Thymus (tissue), 11 donors: Measurements from ENCODE around the gene FRMD4A. TPM values are rescaled to one million over a fixed set of nuclear protein-coding genes. Genes with fewer than 3 reads are reported as not detected.
"Not testable (repeated sequence)": the region's sequence is repeated elsewhere in the genome, so short reads cannot be mapped to it uniquely, and the experiment has no call there.

Source experiments
- DNase-seq, 9 donors: peaks; one replicate each; pipeline ENCODE4 v3.0.0-alpha.2; 2013; ENCODE audit warnings: low spot score in 9 of 9, low read depth in 6 of 9, missing footprints in 1 of 9
- H3K27ac ChIP-seq, 2 donors: one replicate each; pipeline ENCODE4 v1.5.1; 2013; ENCODE audit warnings: control low read depth in 1 of 2, low read depth in 1 of 2, low read length in 1 of 2, mild to moderate bottlenecking in 1 of 2, moderate library complexity in 1 of 2
- H3K27me3 ChIP-seq, 2 donors: one replicate each; pipeline ENCODE4 v1.5.1; 2013; ENCODE audit warnings: low read length in 1 of 2; ENCODE audit not compliant: control insufficient read depth in 2 of 2, insufficient read depth in 1 of 2
- H3K36me3 ChIP-seq, 2 donors: one replicate each; pipeline ENCODE4 v1.5.1; 2013; ENCODE audit warnings: low read length in 1 of 2, mild to moderate bottlenecking in 1 of 2, moderate library complexity in 1 of 2; ENCODE audit not compliant: control insufficient read depth in 2 of 2, insufficient read depth in 2 of 2
- H3K4me1 ChIP-seq, 2 donors: one replicate each; pipeline ENCODE4 v1.5.1; 2013; ENCODE audit warnings: low read length in 2 of 2; ENCODE audit not compliant: control insufficient read depth in 2 of 2, insufficient read depth in 2 of 2
- H3K4me3 ChIP-seq, 2 donors: one replicate each; pipeline ENCODE4 v1.5.1; 2013; ENCODE audit warnings: low read length in 2 of 2, control low read depth in 1 of 2, mild to moderate bottlenecking in 1 of 2
- H3K9me3 ChIP-seq, 2 donors: one replicate each; pipeline ENCODE4 v1.5.1; 2013; ENCODE audit warnings: low read length in 1 of 2, mild to moderate bottlenecking in 1 of 2; ENCODE audit not compliant: control insufficient read depth in 2 of 2, insufficient read depth in 1 of 2
- WGBS: extraction: QIAGEN DNeasy Blood & Tissue Kit; methylation state at CpG from one replicate; pipeline ENCODE4 v1.1.7; 2013; 5-methylcytosine and 5-hydroxymethylcytosine counted together
- polyA plus RNA-seq: library from polyadenylated mRNA; stranded (reverse); fragments of 200-250 nt; gene quantifications from one replicate; pipeline ENCODE4 v1.2.3, GENCODE V29; 2013
- total RNA-seq: library from RNA; stranded (reverse); fragments of 120-200 nt; gene quantifications from one replicate; pipeline ENCODE4 v1.2.4, GENCODE V29; 2013
- donor health status: healthy.

The FRMD4A gene
- total and polyA plus RNA-seq, 2 donors, result 13.3 to 16.2 TPM

DNA sequence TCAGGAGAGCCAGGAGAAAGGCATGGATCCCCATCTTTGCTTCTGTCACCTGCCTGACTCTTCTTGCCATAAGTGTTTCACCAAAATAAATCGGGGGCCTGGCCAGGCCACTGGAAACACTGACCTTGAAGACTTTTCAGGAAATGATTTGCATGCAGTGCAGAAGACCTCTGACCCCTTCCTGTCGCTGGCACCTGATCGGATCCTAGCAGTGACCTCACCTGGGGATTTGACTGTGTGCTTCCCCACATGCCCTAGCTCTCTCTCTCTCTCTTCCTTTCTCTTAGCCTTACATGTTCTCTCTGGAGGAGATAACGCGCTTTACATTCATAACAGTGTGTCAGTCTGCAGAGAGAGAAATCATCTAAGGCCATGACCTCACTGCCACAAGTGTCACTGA is 500.9 kb downstream of the FRMD4A start:
- peaks cover 0 to 16% of the 10 kb centered on the region in 2 donors for H3K4me1 ChIP-seq
- no peaks in the 10 kb centered on the region for H3K9me3 ChIP-seq
- no peaks in the 10 kb centered on the region for H3K36me3 ChIP-seq
- DNase-seq, result no peak
- 96% methylated on average over 5 of the region's 5 CpGs for WGBS
- H3K27me3 ChIP-seq, result peaks cover 0 to 4% of the 10 kb centered on the region in 2 donors
- no peak overlapping the region for H3K4me3 ChIP-seq
- no peak overlapping the region for H3K27ac ChIP-seq

DNA sequence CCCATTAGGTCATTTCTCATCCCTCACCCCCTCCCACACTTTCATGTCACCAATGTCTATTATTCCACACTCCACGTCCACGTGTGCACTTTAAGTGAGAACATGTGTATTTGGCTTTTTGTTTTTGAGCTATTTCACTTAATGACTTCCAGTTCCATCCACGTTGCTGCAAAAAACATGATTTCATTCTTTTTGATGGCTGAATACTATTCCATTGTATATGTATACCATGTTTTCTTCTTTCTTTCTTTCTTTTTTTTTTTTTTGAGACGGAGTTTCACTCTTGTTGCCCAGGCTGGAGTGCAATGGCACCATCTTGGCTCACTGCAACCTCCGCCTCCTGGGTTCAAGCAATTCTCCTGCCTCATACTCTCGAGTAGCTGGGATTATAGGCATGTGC is 502.4 kb downstream of the FRMD4A start:
- H3K9me3 ChIP-seq, H3K4me3 ChIP-seq, H3K27ac ChIP-seq, H3K27me3 ChIP-seq, DNase-seq, H3K36me3 ChIP-seq: not testable (repeated sequence)
- peaks cover 0 to 12% of the 10 kb centered on the region in 2 donors for H3K4me1 ChIP-seq
- WGBS, result 80% methylated on average over 6 of the region's 6 CpGs

DNA sequence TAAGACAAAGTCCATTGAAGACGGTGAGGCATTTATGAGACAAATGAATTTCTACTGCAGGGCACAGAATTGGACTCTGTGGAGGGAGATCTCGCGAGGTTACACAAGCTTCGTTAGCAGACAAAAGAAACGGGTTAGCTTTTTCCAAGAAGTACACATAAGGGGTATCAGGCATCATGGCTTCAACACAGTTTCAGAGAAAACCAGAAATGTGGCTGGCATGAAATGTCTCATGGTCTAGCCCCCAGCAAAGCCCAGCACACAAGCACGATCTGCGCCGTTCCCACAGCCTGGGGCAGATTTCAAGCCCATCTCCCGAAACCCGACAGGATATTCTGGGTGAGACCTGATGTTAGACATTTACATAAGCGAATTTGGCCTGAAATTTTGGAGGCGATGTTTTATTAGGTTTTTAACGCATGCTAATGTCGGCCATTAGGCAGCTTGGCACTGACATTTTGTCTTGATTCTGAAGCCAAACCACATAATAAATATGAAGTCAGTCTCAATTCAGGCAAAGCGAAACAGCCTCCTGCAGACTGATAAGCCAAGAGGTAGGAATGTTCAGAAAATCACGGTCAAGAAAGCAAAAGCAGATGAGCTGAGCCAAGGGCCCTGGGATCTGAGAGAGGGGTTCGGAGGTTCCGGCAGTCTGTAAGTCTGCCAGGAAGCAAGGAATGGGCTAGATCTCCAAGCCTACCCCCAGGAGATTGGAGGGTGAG is 503.5 kb downstream of the FRMD4A start:
- Histone ChIP-seq H3K4me3 (no peak overlapping the region), H3K36me3 (no peaks in the 10 kb centered on the region), H3K27me3 (peaks cover 0 to 11% of the 10 kb centered on the region in 2 donors), H3K4me1 (peaks cover 0 to 12% of the 10 kb centered on the region in 2 donors), H3K27ac (no peak overlapping the region), H3K9me3 (no peaks in the 10 kb centered on the region)
- DNase-seq, result no peak
- WGBS, result 87% methylated on average over 18 of the region's 18 CpGs

DNA sequence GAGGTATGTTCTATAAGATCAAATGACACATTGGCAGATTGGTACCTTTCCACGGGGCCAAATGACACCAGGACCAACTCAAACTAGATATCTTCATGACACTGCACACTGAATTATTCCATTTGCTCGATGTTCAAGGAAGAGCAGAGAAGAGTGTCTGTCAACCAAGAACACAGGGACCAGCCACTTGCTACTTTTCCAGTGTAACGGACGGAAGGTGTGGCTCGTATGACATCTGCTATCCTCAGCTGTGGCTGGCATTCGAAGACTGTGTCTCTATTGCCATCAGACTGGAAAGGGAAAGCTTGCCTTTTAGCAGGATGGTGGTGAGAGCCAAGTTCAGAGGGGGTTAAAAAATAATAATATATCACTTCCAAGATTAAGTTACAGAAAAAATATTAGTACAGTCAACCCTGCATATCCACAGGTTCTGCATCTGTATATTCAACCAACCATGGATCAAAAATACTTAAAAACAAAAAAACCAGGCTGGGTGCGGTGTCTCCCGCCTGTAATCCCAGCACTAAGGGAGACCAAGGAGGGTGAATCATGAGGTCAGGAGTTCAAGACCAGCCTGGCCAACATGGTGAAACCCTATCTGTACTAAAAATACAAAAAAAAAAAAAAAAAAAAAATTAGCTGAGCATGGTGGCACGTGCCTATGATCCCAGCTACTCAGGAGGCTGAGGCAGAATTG is 506.9 kb downstream of the FRMD4A start:
- Histone ChIP-seq H3K36me3 (no peaks in the 10 kb centered on the region), H3K4me3 (no peak overlapping the region), H3K4me1 (peaks cover 0 to 16% of the 10 kb centered on the region in 2 donors), H3K27me3 (peaks cover 0 to 25% of the 10 kb centered on the region in 2 donors), H3K27ac (no peak overlapping the region), H3K9me3 (no peaks in the 10 kb centered on the region)
- 89% methylated on average over 9 of the region's 9 CpGs for WGBS
- no peak for DNase-seq

DNA sequence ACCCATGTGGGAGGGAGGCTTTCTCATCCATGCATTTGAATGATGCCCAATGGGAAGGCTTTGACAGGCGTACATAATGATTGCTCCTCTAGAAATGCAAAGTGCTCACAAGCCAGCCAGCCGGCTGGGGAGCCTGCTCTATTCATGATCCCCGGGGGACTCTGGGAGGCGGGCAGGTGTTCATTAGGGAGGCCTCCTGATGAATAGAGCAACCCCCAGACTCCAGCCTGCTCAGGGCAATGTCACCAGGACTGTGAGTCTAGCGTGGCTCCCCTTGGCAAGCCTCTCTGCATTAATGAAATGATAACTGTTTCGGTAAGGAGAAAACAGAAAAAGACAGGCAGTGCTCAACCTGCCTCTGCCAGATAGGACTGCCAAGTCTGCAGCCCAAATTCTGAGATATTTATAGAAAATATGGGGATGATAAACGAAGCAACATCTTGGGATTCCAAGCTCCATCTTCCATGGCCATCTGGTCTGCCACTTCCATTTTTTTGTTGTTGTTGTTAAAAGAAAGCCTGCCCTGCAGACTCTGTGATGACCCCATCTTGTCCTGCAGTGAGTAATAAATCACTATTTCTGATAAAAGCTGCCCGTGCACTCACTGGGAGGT is 507.5 kb downstream of the FRMD4A start:
- H3K4me1 ChIP-seq, result peaks cover 0 to 16% of the 10 kb centered on the region in 2 donors
- peaks cover 0 to 25% of the 10 kb centered on the region in 2 donors for H3K27me3 ChIP-seq
- DNase-seq, result no peak
- H3K4me3 ChIP-seq, result no peak overlapping the region
- no peaks in the 10 kb centered on the region for H3K36me3 ChIP-seq
- WGBS, result 78% methylated on average over 8 of the region's 8 CpGs
- H3K9me3 ChIP-seq, result no peaks in the 10 kb centered on the region
- no peak overlapping the region for H3K27ac ChIP-seq

DNA sequence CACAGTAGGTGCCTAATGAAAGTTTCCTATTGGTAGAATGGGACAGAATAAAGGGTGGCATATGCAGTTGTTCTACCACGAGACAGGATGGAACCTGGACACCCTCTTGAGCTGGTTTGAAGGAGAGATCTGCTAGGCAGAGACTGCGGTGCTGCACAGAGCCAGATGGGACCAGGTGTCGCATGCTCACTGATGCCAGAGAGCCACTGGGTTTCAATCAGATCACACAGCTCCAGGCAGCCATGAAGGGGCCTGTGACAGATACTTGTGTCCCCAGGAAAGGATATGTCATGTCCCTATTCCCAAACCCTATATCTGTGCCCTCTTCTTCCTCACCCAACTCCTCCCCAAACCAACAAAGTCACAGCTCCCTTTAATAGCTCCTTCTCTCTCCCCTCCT is 508.2 kb downstream of the FRMD4A start:
- Histone ChIP-seq H3K36me3 (no peaks in the 10 kb centered on the region), H3K4me3 (no peak overlapping the region), H3K4me1 (peaks cover 0 to 16% of the 10 kb centered on the region in 2 donors), H3K9me3 (no peaks in the 10 kb centered on the region), H3K27me3 (peaks cover 0 to 21% of the 10 kb centered on the region in 2 donors), H3K27ac (no peak overlapping the region)
- 96% methylated on average over 3 of the region's 3 CpGs for WGBS
- DNase-seq, result no peak

DNA sequence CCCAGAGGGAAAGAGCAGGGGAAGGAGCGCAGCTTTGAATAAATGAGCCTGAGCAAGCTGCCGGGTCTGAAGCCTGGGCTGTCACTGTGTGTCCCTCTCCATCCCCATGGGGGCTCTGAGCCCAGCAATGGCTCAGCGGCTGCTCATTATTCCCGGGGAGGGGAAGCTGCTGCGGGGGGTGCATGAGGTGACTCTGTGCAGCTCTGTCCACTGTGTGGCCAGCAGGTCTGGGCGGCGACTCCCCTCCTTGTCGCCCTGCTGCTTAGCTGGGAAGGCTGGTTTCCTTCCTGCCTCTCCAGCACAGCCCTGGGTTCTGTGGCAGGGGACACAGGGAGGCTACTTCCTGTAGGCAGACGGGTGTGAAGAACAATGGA is 509.8 kb downstream of the FRMD4A start:
- 27% methylated on average over 9 of the region's 9 CpGs for WGBS
- Histone ChIP-seq H3K27ac (no peak overlapping the region), H3K27me3 (peaks cover 0 to 20% of the 10 kb centered on the region in 2 donors), H3K4me3 (no peak overlapping the region), H3K36me3 (no peaks in the 10 kb centered on the region), H3K4me1 (peaks cover 0 to 16% of the 10 kb centered on the region in 2 donors), H3K9me3 (no peaks in the 10 kb centered on the region)
- DNase-seq, result no peak

DNA sequence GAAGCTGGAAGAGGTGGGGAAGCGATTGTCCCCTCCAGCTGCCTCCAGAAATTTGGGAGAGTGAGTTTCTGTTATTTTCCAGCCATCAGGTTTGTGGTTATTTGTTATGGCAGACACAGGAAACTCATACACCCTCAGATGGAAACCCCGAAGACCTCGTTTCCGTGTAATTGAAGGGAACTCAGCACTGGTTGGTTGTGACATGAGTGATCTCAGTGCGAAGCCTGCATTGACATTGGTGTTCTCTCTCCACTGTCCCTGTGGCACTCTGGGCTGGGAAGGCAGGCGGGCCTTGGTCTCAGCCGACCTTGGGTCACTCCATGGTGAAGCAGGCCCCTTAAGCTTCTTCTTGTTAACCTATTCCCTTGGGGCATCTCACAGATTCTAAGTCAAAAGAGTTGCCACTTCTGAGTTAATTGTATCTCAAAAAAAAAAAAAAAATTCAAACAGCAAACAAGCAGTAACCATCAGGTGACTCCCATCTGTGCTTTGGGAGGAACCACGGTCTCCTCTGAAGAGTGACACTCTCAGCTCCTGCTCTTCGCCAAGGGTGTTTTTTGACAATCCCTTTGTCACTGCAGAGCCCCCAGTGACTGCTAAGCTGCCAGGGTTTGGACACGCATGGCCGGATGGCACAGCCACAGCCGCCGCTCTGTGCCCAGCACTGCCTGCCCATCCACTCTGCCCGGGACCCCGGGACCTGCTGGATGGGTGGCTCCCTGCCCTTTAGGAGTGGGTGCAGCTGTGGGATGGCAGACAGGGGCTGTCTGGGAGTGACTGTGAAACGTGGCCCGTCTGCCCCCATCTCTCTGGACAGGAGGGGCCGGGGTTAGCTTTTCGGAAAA is 510.4 kb downstream of the FRMD4A start:
- H3K4me3 ChIP-seq, result no peak overlapping the region
- peaks cover 0 to 16% of the 10 kb centered on the region in 2 donors for H3K4me1 ChIP-seq
- WGBS, result 76% methylated on average over 19 of the region's 19 CpGs
- H3K27ac ChIP-seq, result no peak overlapping the region
- peaks cover 0 to 20% of the 10 kb centered on the region in 2 donors for H3K27me3 ChIP-seq
- no peaks in the 10 kb centered on the region for H3K9me3 ChIP-seq
- H3K36me3 ChIP-seq, result no peaks in the 10 kb centered on the region
- peak in 1 of 9 donors; percentile 39 for DNase-seq
